SK-N-SH treated with all-trans-retinoic acid at 6 μM for 48 hours (cell line): ENCODE measurements around the gene PGPEP1.

ENCODE experiments used
- ARNTL ChIP-seq: fragments of 450-650 bp; formaldehyde crosslinking; IDR thresholded peaks from 2 replicates; pipeline ENCODE4 v1.5.0; 2020; ENCODE audit warnings: low read depth, mild to moderate bottlenecking, moderate library complexity, borderline replicate concordance
- BACH2 ChIP-seq: fragments of 250-450 bp; sonication (Bioruptor Pico); IDR thresholded peaks from 2 replicates; pipeline ENCODE4 v1.9.0; 2021; ENCODE audit warnings: mild to moderate bottlenecking, borderline replicate concordance
- CREB5 ChIP-seq: fragments of 250-450 bp; sonication (Bioruptor Pico); IDR thresholded peaks from 2 replicates; pipeline ENCODE4 v1.5.1; 2020; ENCODE audit warnings: low read depth, mild to moderate bottlenecking, moderate library complexity
- ESRRG ChIP-seq: fragments of 250-450 bp; sonication (Bioruptor Pico); IDR thresholded peaks from 2 replicates; pipeline ENCODE4 v1.6.1; 2021; ENCODE audit warnings: mild to moderate bottlenecking
- GLIS3 ChIP-seq: fragments of 250-450 bp; sonication (Bioruptor Pico); IDR thresholded peaks from 2 replicates; pipeline ENCODE4 v1.5.0; 2020; ENCODE audit warnings: mild to moderate bottlenecking, moderate library complexity
- ISL1 ChIP-seq: fragments of 250-450 bp; sonication (Bioruptor Pico); IDR thresholded peaks from 2 replicates; pipeline ENCODE4 v2.1.2; 2022; ENCODE audit warnings: mild to moderate bottlenecking, moderate library complexity
- PATZ1 ChIP-seq: fragments of 250-450 bp; sonication (Bioruptor Pico); IDR thresholded peaks from 2 replicates; pipeline ENCODE4 v1.8.0; 2020; ENCODE audit warnings: mild to moderate bottlenecking, moderate library complexity, borderline replicate concordance
- PPARA ChIP-seq: fragments of 250-450 bp; sonication (Bioruptor Pico); IDR thresholded peaks from 2 replicates; pipeline ENCODE4 v1.5.0; 2020; ENCODE audit warnings: mild to moderate bottlenecking, borderline replicate concordance
- RARB ChIP-seq: fragments of 250-450 bp; sonication (Bioruptor Pico); IDR thresholded peaks from 2 replicates; pipeline ENCODE4 v1.8.0; 2021; ENCODE audit warnings: mild to moderate bottlenecking, moderate library complexity
- TOX ChIP-seq: fragments of 250-450 bp; sonication (Bioruptor Pico); IDR thresholded peaks from 2 replicates; pipeline ENCODE4 v1.8.0; 2021; ENCODE audit warnings: mild to moderate bottlenecking, moderate library complexity, borderline replicate concordance
- TSHZ2 ChIP-seq: fragments of 250-450 bp; sonication (Bioruptor Pico); IDR thresholded peaks from 2 replicates; pipeline ENCODE4 v1.5.0; 2020; ENCODE audit warnings: mild to moderate bottlenecking, moderate library complexity
- ZFP3 ChIP-seq: fragments of 250-450 bp; sonication (Bioruptor Pico); IDR thresholded peaks from 2 replicates; pipeline ENCODE4 v1.5.0; 2020; ENCODE audit warnings: mild to moderate bottlenecking, moderate library complexity
- ZNF565 ChIP-seq: fragments of 450-650 bp; formaldehyde crosslinking; conservative IDR thresholded peaks from 2 replicates; pipeline ENCODE4 v1.5.0; 2020; ENCODE audit warnings: low read depth, mild to moderate bottlenecking, moderate library complexity

- TF ChIP-seq PATZ1 (no peak), CREB5 (no peak), ESRRG (CRISPR knock-in tag) (no peak), ISL1 (no peak), GLIS3 (CRISPR knock-in tag) (no peak), PPARA (no peak), ARNTL (CRISPR knock-in tag) (no peak), RARB (CRISPR knock-in tag) (no peak), BACH2 (CRISPR knock-in tag) (no peak), TSHZ2 (CRISPR knock-in tag) (no peak), ZNF565 (CRISPR knock-in tag) (no peak), ZFP3 (CRISPR knock-in tag) (no peak), TOX (CRISPR knock-in tag) (no peak)
These were observed 58.6 kb downstream of the PGPEP1 start for GRCh38 chr19:18399008-18399407.
